SH-SY5Y (cell line): ENCODE data around the gene MITF.

Experiments used
- GATA2 ChIP-seq: IDR thresholded peaks from 2 replicates; pipeline ENCODE4 v1.6.1; 2011; ENCODE audit warnings: mild to moderate bottlenecking, low read depth, low read length
- GATA3 ChIP-seq: IDR thresholded peaks from 2 replicates; pipeline ENCODE4 v1.6.1; 2011; ENCODE audit warnings: low read depth, mild to moderate bottlenecking, low read length, moderate library complexity

DNA sequence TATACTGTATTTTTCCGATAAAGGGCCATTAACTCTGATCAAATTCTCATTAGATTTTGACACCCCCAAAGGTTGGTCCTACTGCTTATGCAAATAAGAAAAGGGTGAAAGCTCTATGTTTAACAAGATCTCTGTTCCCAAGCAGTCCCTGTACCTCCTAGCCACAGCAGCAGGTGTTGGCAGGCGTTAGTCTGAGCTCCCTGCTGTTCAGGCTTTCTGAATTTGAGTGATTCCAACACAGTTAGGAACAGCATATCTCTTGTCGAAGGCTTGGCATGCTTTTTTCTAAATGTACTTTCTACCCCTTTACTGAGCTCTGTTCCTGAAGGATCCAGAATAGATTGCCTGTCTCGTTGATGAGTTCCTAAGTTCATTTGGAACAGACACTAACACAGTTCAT lies 42.3 kb downstream of the MITF start:
- TF ChIP-seq GATA3 (no peak), GATA2 (no peak)
